Measurements from ENCODE around the gene SYT7.

DNA sequence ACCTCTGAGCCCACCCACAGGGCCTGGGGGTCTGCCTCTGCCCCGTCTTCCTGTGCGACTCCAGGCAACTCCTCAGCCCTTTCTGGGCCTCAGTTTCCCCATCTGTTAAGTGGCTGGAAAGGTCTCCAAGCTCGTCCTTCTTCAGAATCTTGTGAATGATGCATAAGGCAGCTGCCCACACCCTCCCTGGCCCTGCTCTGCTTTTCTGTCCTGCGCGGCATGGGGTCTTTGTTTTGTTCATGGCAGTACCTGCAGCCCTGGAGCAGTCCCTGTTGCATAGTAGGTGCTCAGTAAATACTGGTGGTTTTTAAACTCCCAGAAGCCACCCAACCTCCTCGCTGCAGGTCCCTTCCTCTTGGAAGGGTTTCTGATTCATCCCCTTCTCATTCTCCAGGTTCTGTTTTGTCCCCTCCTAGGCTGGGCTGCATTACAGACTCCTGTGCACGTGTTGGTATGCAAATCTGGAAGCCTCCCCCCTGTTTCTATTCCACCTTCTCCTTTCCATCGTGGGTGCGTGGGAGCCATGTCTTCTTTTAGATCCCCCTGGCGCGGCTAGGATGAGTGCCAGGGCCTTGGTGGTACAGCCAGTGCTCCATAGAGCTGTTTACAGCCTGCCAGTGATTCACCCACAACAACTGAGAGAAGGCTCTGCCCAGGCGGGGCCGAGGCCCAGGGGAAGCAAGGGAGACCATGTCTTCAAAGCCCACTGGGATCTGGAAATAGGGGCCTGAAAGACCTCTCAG, 19.3 kb upstream of the SYT7 start:
- TF ChIP-seq, protein P1, sequence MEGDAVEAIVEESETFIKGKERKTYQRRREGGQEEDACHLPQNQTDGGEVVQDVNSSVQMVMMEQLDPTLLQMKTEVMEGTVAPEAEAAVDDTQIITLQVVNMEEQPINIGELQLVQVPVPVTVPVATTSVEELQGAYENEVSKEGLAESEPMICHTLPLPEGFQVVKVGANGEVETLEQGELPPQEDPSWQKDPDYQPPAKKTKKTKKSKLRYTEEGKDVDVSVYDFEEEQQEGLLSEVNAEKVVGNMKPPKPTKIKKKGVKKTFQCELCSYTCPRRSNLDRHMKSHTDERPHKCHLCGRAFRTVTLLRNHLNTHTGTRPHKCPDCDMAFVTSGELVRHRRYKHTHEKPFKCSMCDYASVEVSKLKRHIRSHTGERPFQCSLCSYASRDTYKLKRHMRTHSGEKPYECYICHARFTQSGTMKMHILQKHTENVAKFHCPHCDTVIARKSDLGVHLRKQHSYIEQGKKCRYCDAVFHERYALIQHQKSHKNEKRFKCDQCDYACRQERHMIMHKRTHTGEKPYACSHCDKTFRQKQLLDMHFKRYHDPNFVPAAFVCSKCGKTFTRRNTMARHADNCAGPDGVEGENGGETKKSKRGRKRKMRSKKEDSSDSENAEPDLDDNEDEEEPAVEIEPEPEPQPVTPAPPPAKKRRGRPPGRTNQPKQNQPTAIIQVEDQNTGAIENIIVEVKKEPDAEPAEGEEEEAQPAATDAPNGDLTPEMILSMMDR (IDR thresholded peaks at IDR 0.05): no peak
- no peak for TF ChIP-seq POLR2A (IDR thresholded peaks at IDR 0.05)
